Right atrium auricular region (tissue), 2 donors: ENCODE measurements around the gene YES1. TPM values are rescaled to one million over a fixed set of nuclear protein-coding genes. Genes with fewer than 3 reads are reported as not detected.
A peak's percentile ranks its signal among the peaks of the same experiment; 100 is the strongest.

Source experiments
- DNase-seq: peaks from one replicate; pipeline ENCODE4 v3.0.0-alpha.2; 2019; ENCODE audit warnings: low spot score
- H3K27ac ChIP-seq, 2 donors: fragments of 200-600 bp; sonication (generic); 1 replicate in 1 of 2; 2 replicates in 1 of 2; pipeline ENCODE4 v1.5.1; 2016 to 2019
- H3K27me3 ChIP-seq, 2 donors: fragments of 200-600 bp; sonication (generic); one replicate each; pipeline versions ENCODE4 v1.5.1 to v1.6.0; 2017 to 2019
- H3K36me3 ChIP-seq: fragments of 200-600 bp; sonication (generic); one replicate; pipeline ENCODE4 v1.5.1; 2016
- H3K4me1 ChIP-seq, 2 donors: fragments of 200-600 bp; sonication (generic); one replicate each; pipeline versions ENCODE4 v1.5.1 to v1.6.0; 2017 to 2019
- H3K4me3 ChIP-seq, 2 donors: fragments of 200-600 bp; sonication (generic); 1 replicate in 1 of 2; 2 replicates in 1 of 2; pipeline ENCODE4 v1.5.1; 2017 to 2019; ENCODE audit warnings: mild to moderate bottlenecking in 1 of 2, moderate library complexity in 1 of 2
- H3K9me3 ChIP-seq, 2 donors: fragments of 200-600 bp; sonication (generic); one replicate each; pipeline ENCODE4 v1.5.1; 2019
- CTCF ChIP-seq, 2 donors: fragments of 200-600 bp; sonication (generic); IDR thresholded peaks; one replicate each; pipeline ENCODE4 v1.5.1; 2019; ENCODE audit warnings: antibody characterized with exemption in 2 of 2
- total RNA-seq, 2 donors: library from RNA; depleted of rRNA; stranded (reverse); fragments of >200 nt; gene quantifications; one replicate each; pipeline ENCODE4 v1.1.0, GENCODE V29; 2016

YES1 gene
- total RNA-seq, 2 donors from 2014 or later, result 20.3 to 37.3 TPM

- H3K27ac ChIP-seq, result no peak overlapping the region
- H3K4me3 ChIP-seq, result no peak overlapping the region
- H3K4me1 ChIP-seq, result peaks cover 0 to 11% of the 10 kb centered on the region in 2 donors
- no peaks in the 10 kb centered on the region for H3K9me3 ChIP-seq
- H3K36me3 ChIP-seq, result no peaks in the 10 kb centered on the region
- no peaks in the 10 kb centered on the region for H3K27me3 ChIP-seq
- peak; percentile 98 to 99 for TF ChIP-seq CTCF (IDR thresholded peaks at IDR 0.05)
- DNase-seq, result peak; percentile 91
Measured at GRCh38 chr18:839224-840022, 27.4 kb upstream of the YES1 start.

- TF ChIP-seq CTCF (IDR thresholded peaks at IDR 0.05), result no peak
- Histone ChIP-seq H3K36me3 (no peaks in the 10 kb centered on the region), H3K9me3 (no peaks in the 10 kb centered on the region), H3K4me1 (peaks cover 0 to 11% of the 10 kb centered on the region in 2 donors), H3K4me3 (no peak overlapping the region), H3K27me3 (no peaks in the 10 kb centered on the region), H3K27ac (no peak overlapping the region)
- DNase-seq, result no peak
Measured at GRCh38 chr18:837922-838321, 25.9 kb upstream of the YES1 start.

GRCh38 chr18:834082-834720 lies 22.2 kb upstream of the YES1 start:
- Histone ChIP-seq H3K4me1 (peaks cover 0 to 10% of the 10 kb centered on the region in 2 donors), H3K4me3 (no peak overlapping the region), H3K27ac (no peak overlapping the region), H3K9me3 (no peaks in the 10 kb centered on the region), H3K27me3 (no peaks in the 10 kb centered on the region), H3K36me3 (no peaks in the 10 kb centered on the region)
- no peak for DNase-seq
- TF ChIP-seq CTCF (IDR thresholded peaks at IDR 0.05), result no peak

GRCh38 chr18:833197-833596 lies 21.2 kb upstream of the YES1 start:
- H3K4me3 ChIP-seq, result no peak overlapping the region

GRCh38 chr18:832085-832681 lies 20.1 kb upstream of the YES1 start:
- H3K4me3 ChIP-seq, result peak overlapping the region in 1 of 2 donors; percentile 1
- H3K9me3 ChIP-seq, result no peaks in the 10 kb centered on the region
- no peak overlapping the region for H3K27ac ChIP-seq
- H3K27me3 ChIP-seq, result no peaks in the 10 kb centered on the region
- H3K36me3 ChIP-seq, result no peaks in the 10 kb centered on the region
- peaks cover 0 to 8% of the 10 kb centered on the region in 2 donors for H3K4me1 ChIP-seq
- peak in 1 of 2 donors; percentile 28 for TF ChIP-seq CTCF (IDR thresholded peaks at IDR 0.05)
- DNase-seq, result no peak

More at GRCh38 chr18:833197-833596, 21.2 kb upstream of the YES1 start:
- Histone ChIP-seq H3K27me3 (no peaks in the 10 kb centered on the region), H3K4me1 (peaks cover 0 to 8% of the 10 kb centered on the region in 2 donors), H3K9me3 (no peaks in the 10 kb centered on the region), H3K27ac (no peak overlapping the region), H3K36me3 (no peaks in the 10 kb centered on the region)
- no peak for TF ChIP-seq CTCF (IDR thresholded peaks at IDR 0.05)
- no peak for DNase-seq
